Germinal center (tissue), 1 donor: ENCODE measurements around the gene HSPA14.
"Not testable (repeated sequence)": the region's sequence is repeated elsewhere in the genome, so short reads cannot be mapped to it uniquely, and the experiment has no call there.

Experiments used
- DNase-seq: peaks from one replicate; pipeline ENCODE4 v3.0.0; 2012; ENCODE audit warnings: mixed read lengths, low spot score

The HSPA14 gene, protein sequence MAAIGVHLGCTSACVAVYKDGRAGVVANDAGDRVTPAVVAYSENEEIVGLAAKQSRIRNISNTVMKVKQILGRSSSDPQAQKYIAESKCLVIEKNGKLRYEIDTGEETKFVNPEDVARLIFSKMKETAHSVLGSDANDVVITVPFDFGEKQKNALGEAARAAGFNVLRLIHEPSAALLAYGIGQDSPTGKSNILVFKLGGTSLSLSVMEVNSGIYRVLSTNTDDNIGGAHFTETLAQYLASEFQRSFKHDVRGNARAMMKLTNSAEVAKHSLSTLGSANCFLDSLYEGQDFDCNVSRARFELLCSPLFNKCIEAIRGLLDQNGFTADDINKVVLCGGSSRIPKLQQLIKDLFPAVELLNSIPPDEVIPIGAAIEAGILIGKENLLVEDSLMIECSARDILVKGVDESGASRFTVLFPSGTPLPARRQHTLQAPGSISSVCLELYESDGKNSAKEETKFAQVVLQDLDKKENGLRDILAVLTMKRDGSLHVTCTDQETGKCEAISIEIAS

DNA sequence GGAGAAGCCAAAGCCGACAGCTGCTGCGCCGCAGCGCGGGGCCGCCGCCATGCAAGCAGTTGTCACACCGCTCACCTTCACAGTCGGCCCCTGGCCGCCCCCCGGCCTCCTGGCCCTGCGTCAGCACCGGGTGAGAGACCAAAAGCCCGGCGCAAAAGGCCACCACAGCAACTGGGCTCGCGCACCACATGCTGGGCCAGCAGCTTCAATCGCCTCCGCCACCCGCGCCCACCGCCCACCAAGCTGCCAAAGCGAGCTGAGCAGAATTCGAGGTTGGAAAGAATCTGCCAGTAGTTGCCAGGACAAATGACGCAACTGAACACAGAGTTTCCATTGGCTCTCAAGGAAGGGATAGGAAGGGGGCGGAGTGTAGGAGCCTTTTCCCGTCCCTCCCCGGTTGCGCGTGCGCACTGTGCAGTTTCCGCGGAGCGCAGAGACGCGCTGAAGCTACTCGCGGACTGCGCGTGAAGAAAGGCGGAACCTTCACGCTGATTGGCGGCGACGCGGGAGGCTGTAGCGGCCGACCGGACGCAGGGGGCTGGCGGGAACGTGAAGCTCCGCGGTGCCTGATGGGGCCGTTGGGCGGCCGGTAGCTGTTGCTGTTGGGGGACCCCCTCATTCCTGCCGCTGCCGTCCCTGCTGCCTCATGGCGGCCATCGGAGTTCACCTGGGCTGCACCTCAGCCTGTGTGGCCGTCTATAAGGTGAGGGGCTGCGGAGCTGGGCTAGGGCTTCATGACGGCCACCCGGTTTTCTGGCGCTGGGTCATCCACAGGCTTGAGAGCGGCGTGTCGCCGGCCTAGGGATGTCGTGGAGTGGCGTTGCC, at the start of gene HSPA14, which contains the start of the genes CDNF and MSANTD7:
Gene HSPA14 (plus strand): TSS at position 550 of the 825 bp plus-strand sequence. CDS start 97 bp downstream, at position 647.
Gene CDNF (minus strand): TSS at position 281 of the 825 bp plus-strand sequence. CDS start 91 bp downstream, at position 190.
Gene MSANTD7 (plus strand): TSS at position 550 of the 825 bp plus-strand sequence. CDS start 3,979 bp downstream, outside the sequence.
- DNase-seq, result peak; percentile 99

DNA sequence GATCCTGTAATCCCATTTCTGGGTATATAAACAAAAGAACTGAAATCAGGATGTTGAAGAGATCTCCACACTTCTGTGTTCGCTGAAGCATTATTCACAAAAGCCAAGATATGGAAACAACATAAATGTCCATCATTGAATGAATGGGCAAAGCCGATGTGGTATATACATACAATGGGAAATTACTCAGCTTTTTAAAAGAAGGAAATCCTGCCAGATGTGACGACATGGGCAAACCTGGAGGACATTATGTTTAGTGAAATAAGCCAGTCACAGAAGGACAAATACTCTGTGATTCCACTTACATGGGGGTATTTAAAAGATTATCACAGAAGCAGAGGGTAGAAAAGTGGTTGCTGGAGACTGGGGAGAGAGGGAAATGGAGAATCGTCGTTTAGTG, 39.5 kb upstream of the HSPA14 start:
- no peak for DNase-seq

DNA sequence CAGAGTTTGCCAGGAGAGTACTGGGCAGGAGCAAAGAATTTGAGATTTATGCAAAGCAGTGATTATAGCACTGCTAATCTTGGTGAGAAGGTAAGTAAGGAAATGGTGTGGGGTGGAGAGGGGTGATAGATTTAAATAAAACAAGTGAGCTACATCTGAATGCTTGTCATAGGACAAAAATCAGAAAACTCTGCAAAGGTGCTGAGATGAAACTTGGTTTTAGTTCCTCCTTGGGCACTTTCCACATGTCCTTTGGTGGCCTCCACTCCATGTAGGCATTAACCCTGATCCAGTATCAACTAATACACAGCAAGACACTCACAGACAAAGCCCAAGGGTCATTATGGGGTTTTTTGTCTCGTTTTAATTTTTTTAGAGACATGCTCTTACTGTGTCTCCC, 37.7 kb upstream of the HSPA14 start:
- peak; percentile 19 for DNase-seq

DNA sequence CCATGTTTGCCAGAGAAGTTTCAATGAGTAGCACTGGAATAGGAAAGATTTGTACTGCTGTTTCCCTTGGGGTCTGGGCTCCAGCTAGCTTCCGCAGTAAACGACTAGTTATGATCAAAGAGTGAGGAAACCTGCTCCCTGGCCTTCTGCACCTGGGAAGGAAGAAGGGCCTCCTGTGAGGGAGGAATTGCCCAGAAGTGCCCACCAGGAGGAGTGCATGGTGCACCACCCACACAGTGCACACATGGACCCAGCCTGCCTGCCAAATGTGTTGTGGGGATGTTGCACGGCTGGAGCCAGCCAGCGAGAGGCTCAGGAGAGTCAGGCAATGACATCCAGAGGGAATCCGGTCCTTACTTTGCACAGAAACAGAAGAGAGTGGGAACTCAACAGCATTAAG, 36.4 kb upstream of the HSPA14 start:
- no peak for DNase-seq

DNA sequence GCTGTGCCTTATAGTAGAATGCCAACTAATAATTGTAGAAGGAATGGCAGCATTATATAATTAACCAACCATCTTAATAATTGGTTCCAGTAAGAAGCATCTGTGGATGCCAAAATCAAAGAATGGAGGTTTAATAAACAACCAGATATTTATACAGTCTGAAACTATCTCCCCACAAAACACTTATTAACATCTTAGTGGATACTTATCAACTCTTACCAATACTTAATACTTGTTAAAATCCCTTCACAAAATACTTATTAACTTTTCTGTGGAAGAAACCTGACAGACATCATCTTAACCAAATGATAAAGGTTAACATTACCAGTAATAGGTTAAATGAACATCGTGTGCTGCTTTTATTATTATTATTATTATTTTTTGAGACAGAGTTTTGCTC, 34.3 kb upstream of the HSPA14 start:
- no peak for DNase-seq

DNA sequence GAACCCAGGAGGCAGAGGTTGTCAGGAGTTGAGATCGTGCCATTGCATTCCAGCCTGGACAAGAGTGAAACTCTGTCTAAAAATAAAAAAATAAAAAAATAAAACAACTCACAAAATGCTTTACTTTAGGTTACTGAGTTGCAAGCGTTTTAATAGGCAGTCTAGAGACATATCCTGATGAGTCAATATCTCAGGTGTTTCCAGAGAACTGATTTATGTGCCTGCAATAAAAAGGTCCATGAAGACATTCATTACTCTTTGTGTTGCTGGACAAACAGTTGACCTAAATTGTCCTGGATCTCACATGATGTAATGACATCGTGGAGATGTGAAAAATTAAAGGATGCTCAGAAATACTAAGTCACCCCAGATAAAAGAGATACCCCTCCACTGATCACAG, 31.8 kb upstream of the HSPA14 start:
- no peak for DNase-seq

DNA sequence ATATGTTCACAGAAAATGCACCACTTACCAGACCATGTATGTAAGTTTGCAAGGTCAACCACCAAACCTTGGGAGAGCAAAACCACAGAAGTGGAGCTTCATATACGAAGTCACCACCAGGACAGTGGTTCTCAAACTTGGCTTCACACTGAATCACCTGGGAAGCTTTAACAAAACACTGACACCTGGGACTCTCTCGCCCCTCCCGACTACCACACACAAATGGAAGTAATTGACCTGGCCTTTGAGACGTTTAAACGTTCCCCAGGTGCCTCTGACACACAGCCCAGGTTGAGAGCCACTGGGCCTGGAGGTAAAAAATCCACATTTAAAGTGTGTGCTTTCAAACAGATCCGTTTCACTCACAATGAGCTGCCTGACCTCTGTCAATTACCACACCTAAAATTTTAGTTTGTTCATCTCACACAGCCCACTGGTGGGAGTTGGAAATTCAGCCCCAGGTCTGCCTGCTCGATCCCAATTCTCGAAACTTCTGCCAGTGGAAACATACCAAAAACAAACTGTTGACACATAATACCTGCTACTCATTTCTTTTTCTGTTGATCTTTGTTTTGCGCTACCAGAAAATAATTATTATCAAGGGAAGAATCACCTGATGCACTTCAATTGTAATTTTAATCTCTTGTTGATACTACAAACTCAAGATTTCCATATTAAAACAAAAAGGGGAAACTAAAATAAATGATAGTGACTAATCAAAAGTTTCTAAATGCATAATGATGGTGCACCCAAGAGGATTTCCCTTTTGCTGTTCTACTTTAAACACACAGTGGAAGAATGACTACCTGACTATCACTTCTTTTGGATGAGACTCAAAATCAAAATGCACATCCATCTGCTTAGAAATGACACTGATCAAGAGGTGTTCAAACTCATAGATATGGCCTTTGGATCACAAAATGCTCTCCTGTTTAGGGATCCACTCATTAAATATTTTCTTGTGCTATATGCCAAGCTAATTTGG, 26.8 kb upstream of the HSPA14 start:
- no peak for DNase-seq

DNA sequence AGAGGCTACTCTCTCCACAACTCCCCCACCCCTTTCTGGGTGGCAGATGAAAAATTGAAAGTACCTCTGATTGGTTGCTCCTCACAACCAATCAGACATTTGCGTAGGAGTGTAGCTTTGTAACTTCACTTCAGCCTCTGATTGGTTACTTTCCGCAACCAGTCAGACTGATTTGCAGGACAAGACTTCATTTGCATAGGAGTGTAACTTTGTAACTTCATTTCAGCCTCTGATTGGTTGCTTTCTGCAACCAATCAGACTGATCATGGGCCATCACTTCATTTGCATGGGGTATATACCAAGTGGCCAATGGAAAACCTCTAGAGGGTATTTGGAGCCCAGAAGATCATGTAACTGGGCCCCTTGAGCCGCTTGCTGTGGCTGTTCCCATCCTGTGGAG, 25.8 kb upstream of the HSPA14 start:
- DNase-seq, result no peak

DNA sequence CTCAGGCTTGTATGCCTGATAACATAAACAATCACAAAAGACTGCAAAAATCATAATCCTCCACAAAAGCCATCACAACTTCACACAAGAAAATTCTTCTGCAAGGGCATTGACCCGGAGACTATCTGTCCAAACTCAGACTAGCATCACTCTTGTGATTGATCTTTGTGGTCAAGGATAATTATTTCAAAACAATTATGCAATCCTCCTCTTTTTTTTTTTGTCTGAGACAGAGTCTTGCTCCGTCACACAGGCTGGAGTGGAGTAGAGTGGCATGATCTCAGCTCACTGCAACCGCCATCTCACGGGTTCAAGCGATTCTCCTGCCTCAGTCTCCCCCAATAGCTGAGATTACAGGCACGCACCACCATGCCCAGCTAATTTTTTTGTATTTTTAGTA, 22.4 kb upstream of the HSPA14 start:
- no peak for DNase-seq

DNA sequence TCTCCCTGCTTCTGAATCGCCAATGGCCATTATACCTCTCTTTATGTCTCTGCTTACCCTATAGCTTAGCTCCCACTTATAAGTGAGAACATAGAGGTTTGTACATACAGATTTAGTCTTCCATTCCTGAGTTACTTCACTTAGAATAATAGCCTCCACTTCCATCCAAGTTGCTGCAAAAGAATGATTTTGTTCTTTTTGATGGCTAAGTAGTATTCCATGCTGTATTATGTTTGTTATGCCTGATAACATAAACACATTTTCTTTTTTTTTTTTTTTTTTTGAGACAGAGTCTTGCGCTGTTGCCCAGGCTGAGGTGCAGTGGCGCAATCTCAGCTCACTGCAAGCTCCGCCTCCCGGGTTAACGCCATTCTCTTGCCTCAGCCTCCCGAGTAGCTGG, 21.4 kb upstream of the HSPA14 start:
- not testable (repeated sequence) for DNase-seq

DNA sequence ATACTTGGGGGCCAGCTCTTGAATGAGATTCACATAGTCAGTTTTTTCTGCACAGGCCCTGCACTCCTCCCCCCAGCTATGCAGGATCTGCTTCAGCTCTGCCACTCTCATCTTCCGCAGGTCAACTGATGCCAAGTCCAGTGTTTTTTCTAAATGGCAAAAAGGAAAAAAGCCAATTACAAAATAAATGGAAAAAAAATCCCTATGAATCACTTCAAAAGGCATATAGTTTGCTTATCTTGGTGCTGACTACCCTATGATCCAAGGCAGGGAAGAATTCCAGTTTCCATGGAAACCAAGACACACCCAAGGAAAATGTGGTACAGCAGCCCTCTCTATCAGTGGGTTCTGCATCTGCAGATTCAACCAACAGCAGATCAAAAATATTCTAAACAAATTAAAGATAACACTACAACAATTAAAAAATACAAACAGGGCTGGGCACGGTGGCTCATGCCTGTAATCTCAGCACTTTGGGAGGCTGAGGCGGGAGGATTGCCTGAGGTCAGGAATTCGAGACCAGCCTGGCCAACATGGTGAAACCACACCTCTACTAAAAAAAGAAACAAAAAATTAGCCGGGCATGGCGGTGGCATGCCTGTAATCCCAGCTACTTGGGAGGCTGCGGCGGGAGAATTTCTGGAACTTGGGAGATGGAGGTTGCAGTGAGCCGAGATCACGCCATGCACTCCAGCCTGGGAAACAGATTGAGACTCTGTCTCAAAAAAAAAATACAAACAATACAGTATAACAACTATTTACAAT, 17.9 kb upstream of the HSPA14 start:
- DNase-seq, result no peak

DNA sequence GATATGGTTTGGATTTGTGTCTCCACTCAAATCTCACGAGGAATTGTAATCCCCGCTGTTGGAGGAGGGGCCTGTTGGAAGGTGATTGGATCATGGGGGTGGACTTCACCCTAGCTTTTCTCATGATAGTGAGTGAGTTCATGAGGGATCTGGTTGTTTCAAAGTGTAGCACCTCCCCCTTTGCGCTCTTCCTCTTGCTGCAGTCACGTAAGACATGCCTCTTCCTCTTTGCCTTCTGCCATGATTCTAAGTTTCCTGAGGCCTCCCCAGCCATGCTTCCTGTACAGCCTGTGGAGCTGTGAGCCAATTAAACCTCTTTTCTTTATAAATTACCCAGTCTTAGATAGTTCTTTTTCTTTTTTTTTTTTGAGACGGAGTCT, 17.3 kb upstream of the HSPA14 start:
- DNase-seq, result no peak

DNA sequence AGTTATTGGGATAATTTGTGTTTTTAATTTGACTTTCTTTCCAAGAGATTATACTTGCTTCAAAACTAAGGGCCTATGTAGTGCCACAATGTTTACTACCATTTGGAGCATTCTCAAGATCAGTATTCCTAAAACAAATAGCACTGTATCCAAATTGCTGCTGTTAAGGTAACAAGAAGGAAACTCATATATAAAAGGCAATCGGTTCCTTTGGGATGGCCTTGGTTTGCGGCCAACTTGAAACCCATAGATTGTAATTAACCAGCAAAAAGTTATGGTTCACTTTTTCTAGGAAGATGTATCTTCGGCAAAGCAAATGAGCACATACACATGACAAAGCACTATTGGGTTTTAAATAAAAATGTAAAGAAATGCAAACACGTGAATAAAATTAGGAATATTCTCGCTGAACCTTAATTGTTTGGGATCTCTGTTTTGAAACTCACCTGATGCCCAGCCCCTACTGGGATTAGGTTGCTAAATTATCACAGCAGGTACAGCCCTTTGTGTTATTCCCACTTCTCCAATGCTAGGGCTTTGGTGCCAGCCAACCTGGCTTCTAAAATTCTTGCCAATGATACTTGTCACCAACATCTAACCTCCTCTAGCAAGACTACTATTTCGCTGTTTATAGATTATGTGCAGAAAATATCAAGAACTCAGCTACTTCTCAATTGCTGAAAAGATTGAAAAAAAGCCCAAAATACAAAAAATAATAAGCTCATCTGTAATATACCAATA, 16.3 kb upstream of the HSPA14 start:
- DNase-seq, result no peak

DNA sequence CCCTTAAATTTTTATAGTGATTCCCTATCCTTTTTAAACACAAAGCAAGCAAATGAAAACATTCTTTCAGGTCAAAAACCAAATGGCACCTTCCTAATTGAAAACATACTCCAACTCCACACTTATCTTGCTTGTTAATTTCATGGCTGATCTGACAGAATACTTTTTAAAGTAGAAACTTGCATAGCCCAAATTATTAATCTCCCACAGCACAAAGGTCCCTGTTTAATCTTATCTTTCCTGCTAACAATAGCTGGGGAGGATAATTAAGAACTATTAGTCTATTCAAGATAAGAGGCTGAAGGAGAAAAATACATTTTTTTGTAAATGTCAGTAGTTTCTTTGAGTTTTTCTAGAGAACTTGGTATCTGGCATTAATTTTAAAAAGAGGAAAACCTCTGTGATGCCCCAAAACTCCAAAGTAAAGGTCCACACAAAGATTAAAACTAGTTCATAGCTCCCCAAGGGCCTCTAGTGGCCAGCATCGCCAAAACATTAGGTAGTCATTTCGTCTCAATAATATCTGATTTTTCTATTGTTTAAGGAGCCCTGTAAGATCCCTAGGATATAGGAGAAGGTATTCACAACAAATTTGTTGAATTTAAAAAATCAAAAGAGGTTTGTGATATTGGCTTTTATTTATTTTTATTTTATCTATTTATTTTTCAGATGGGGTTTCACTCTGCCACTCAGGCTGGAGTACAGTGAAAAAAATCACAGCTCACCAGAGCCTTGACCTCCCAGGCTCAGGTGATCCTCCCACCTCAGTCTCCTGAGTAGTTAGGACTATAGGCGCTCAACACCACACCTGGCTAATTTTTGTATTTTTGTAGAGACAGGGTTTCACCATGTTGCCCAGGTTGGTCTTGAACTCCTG, 15.0 kb upstream of the HSPA14 start:
- peak; percentile 52 for DNase-seq

DNA sequence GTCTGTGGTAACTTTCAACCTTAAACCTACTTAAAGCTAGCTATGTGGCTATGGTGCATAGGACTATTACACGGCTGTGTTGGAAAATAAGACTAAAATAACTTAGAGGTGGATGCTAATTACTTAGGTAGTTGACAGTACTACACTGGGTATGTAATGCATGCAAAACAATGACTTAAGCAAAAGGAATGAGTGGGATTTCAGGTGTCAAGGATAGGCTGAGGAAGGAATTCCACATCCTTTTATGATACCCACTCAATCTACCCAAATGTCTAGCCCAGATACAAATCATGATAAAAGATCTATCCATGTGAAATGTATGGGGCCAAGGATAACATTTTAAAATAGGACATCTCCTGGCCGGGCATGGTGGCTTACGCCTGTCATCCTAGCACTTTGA, 14.1 kb upstream of the HSPA14 start:
- DNase-seq, result no peak

DNA sequence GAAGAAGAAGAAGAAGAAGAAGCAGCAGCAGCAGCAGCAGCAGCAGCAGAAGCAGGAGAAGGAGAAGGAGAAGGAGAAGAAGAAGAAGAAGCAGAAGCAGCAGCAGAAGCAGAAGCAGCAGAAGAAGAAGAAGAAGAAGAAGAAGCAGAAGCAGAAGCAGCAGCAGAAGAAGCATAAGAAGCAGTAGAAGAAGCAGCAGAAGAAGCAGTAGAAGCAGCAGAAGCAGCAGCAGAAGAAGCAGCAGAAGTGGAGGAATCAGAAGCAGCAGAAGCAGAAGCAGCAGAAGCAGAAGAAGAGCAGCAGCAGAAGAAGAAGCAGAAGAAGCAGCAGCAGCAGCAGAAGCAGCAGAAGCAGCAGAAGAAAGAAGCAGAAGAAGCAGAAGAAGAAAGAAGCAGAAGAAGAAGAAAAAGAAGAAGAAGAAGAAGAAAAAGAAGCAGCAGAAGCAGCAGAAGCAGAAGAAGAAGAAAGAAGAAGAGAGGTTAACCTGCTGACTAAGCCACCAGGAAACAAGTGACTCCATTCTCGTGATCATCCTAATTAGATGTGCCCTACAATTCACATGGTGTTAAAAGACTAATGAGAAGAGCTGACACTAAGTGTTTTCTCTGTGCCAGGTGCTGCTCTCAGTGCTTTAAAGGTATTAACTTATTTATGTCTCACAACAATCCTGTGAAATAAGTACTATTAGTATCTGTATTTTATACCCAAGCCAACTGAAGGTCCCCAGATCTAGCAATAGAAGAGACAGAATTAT, 11.9 kb upstream of the HSPA14 start:
- DNase-seq, result no peak

DNA sequence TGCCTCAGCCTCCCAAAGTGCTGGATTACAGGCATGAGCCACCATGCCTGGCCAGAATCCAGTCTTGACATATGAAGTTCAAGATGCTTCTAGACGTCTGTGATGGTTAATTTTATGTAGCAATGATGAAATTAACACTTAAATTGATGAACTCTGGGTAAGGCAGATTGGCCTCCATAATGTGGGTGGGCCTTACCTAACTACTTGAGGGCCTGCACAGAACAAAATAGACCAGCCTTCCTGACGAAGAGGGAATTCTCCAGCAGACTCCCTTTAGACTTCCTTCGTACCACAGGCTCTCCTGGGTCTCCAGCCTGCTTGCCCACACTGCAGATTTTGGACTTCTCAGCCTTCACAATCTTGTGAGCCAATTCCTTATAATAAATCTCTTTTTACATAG, 5.0 kb upstream of the HSPA14 start:
- DNase-seq, result no peak

DNA sequence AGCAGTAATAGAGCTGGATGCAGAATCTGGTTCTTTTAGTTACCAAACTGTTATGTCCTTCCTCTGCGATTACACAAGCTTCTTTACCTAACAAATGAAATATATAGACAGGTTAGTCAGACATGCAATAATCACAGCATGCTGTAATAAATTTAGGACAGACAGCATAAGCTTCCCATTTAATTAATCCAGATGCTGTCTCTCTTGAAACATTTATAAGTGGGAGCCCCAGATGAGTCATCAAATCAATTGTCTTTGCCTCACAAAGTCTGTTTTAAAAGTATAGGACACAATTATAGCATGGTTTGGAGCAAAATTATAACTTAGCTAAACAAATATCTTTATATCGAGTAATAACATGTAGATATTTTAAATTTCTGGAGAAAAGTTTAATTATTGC, 1.9 kb upstream of the HSPA14 start:
- DNase-seq, result no peak
